IMR-90 (cell line): ENCODE measurements around the gene NFILZ. TPM values are rescaled to one million over a fixed set of nuclear protein-coding genes. Genes with fewer than 3 reads are reported as not detected.

ENCODE experiments used
- ATAC-seq: fragments of 200-7000 bp; cut with Tn5 transposase; 2 replicates; pipeline ENCODE4 v1.9.1; 2020; ENCODE audit warnings: low read depth, mild to moderate bottlenecking, moderate library complexity
- BruUV-seq: library from RNA; stranded (reverse); fragments of 400-500 nt; replicated peaks from 2 replicates; lab custom pipeline; 2021; lab: Mats Ljungman, UMichigan
- CTCF ChIA-PET: fragments of 300-600 bp; formaldehyde crosslinking; extraction: SDS; loops from one replicate; lab custom pipeline; 2021; ENCODE audit warnings: antibody characterized with exemption; lab: Yijun Ruan, JAX
- POLR2A ChIA-PET: fragments of 300-600 bp; sonication (Branson Sonifier 250); formaldehyde crosslinking; loops from one replicate; lab custom pipeline; 2022; ENCODE audit warnings: antibody characterized with exemption; ENCODE audit not compliant: unreplicated experiment; lab: Charles Lee
- DNase-seq: peaks from one replicate; pipeline ENCODE4 v3.0.0; 2013
- H2AFZ ChIP-seq: replicated peaks from 2 replicates; pipeline ENCODE3; 2013; ENCODE audit warnings: low read length, mild to moderate bottlenecking; ENCODE audit not compliant: poor library complexity
- H2AK5ac ChIP-seq: 2 replicates; pipeline ENCODE4 v1.6.1; 2013; ENCODE audit warnings: low read depth, low read length, inconsistent platforms
- H2AK9ac ChIP-seq: replicated peaks from 2 replicates; pipeline ENCODE3; 2013; ENCODE audit warnings: mild to moderate bottlenecking, low read depth, low read length, moderate library complexity; ENCODE audit not compliant: poor library complexity
- H2BK120ac ChIP-seq: 2 replicates; pipeline ENCODE4 v1.6.1; 2013; ENCODE audit warnings: low read depth, low read length, inconsistent platforms
- H2BK15ac ChIP-seq: 3 replicates; pipeline ENCODE4 v1.6.1; 2013; ENCODE audit warnings: low read depth, low read length, inconsistent platforms
- H2BK20ac ChIP-seq: 2 replicates; pipeline ENCODE4 v1.6.1; 2013; ENCODE audit warnings: low read depth, mild to moderate bottlenecking, inconsistent platforms, low read length, moderate library complexity
- H2BK5ac ChIP-seq: 2 replicates; pipeline ENCODE4 v1.6.1; 2013; ENCODE audit warnings: mild to moderate bottlenecking, low read depth, low read length, inconsistent platforms; ENCODE audit not compliant: poor library complexity, severe bottlenecking
- H3K14ac ChIP-seq: replicated peaks from 2 replicates; pipeline ENCODE4 v1.6.1; 2013; ENCODE audit warnings: low read depth, low read length, inconsistent platforms
- H3K18ac ChIP-seq: 2 replicates; pipeline ENCODE4 v1.6.1; 2013; ENCODE audit warnings: low read depth, low read length, control low read depth
- H3K23ac ChIP-seq: 2 replicates; pipeline ENCODE4 v1.6.1; 2013; ENCODE audit warnings: low read depth, low read length, inconsistent platforms
- H3K27ac ChIP-seq: 2 replicates; pipeline ENCODE4 v1.5.1; 2013; ENCODE audit warnings: mild to moderate bottlenecking, control low read depth, low read length; ENCODE audit not compliant: insufficient read depth
- H3K27me3 ChIP-seq: 2 replicates; pipeline ENCODE4 v1.6.1; 2013; ENCODE audit warnings: low read length; ENCODE audit not compliant: control insufficient read depth, insufficient read depth
- H3K36me3 ChIP-seq: 2 replicates; pipeline ENCODE4 v1.6.1; 2013; ENCODE audit warnings: low read length, mixed read lengths; ENCODE audit not compliant: control insufficient read depth, insufficient read depth
- H3K4ac ChIP-seq: 2 replicates; pipeline ENCODE4 v1.6.1; 2013; ENCODE audit warnings: low read depth, low read length, inconsistent platforms
- H3K4me1 ChIP-seq: 2 replicates; pipeline ENCODE4 v1.6.1; 2013; ENCODE audit warnings: low read length, mixed read lengths; ENCODE audit not compliant: control insufficient read depth, insufficient read depth
- H3K4me2 ChIP-seq: 2 replicates; pipeline ENCODE4 v1.6.1; 2013; ENCODE audit warnings: low read depth, mild to moderate bottlenecking, control low read depth, low read length, moderate library complexity
- H3K4me3 ChIP-seq: 2 replicates; pipeline ENCODE4 v1.5.1; 2013; ENCODE audit warnings: low read depth, mild to moderate bottlenecking, control low read depth, low read length, moderate library complexity; ENCODE audit not compliant: insufficient read depth
- H3K56ac ChIP-seq: 2 replicates; pipeline ENCODE4 v1.6.1; 2013; ENCODE audit warnings: low read length, inconsistent platforms; ENCODE audit not compliant: insufficient read depth; ENCODE audit errors: extremely low read depth
- H3K79me1 ChIP-seq, 2 experiments: 2 replicates each; pipeline ENCODE4 v1.6.1; 2013; ENCODE audit warnings: low read length in 2 of 2, inconsistent platforms in 1 of 2, low read depth in 1 of 2
- H3K9ac ChIP-seq: 2 replicates; pipeline ENCODE4 v1.6.1; 2013; ENCODE audit warnings: low read depth, low read length, control low read depth
- H3K9me1 ChIP-seq: 2 replicates; pipeline ENCODE4 v1.6.1; 2013; ENCODE audit warnings: low read length, inconsistent platforms; ENCODE audit not compliant: insufficient read depth
- H3K9me3 ChIP-seq: 2 replicates; pipeline ENCODE4 v1.6.1; 2013; ENCODE audit warnings: low read length; ENCODE audit not compliant: control insufficient read depth, insufficient read depth
- H4K20me1 ChIP-seq: 2 replicates; pipeline ENCODE4 v1.6.1; 2013; ENCODE audit warnings: low read length, inconsistent platforms; ENCODE audit not compliant: insufficient read depth
- H4K5ac ChIP-seq: 2 replicates; pipeline ENCODE4 v1.6.1; 2013; ENCODE audit warnings: mild to moderate bottlenecking, low read depth, low read length, control low read depth
- H4K8ac ChIP-seq, 2 experiments: 2 replicates each; pipeline ENCODE4 v1.6.1; 2013; ENCODE audit warnings: low read depth in 2 of 2, low read length in 2 of 2, control low read depth in 1 of 2, inconsistent platforms in 1 of 2
- H4K91ac ChIP-seq: 2 replicates; pipeline ENCODE4 v1.6.1; 2013; ENCODE audit warnings: low read depth, low read length, inconsistent platforms; ENCODE audit not compliant: insufficient read depth
- RCOR1 ChIP-seq: IDR thresholded peaks from 2 replicates; pipeline ENCODE4 v1.6.1; 2012; ENCODE audit warnings: mild to moderate bottlenecking, low read length, improper control_type of control experiment; ENCODE audit not compliant: insufficient replicate concordance
- WGBS, 2 experiments: methylation state at CpG; one replicate each; pipeline versions ENCODE4 v1.1.5 to v1.1.7; 2013; ENCODE audit warnings: missing lambda C conversion rate in 2 of 2; ENCODE audit not compliant: insufficient read length in 1 of 2; ENCODE audit errors: extremely low coverage in 2 of 2; 5-methylcytosine and 5-hydroxymethylcytosine counted together
- dilution Hi-C: fragments of 300-500 bp; cut with HindIII; formaldehyde crosslinking; loops from one replicate; pipeline ENCODE4 v1.14.3; 2018; ENCODE audit warnings: low sequenced_read_pairs; ENCODE audit not compliant: unreplicated experiment
- in situ Hi-C: fragments of 300-500 bp; cut with MboI; formaldehyde crosslinking; loops from 3 replicates; pipeline ENCODE4 v1.14.3; 2019; ENCODE audit warnings: low sequenced_read_pairs, inconsistent platforms, mixed read lengths
- intact Hi-C: fragments of 100-400 bp; cut with micrococcal nuclease; formaldehyde crosslinking; loops from 2 replicates; pipeline ENCODE4 v1.10.0; 2022
- polyA plus RNA-seq, 3 experiments: library from polyadenylated mRNA; depleted of rRNA; stranded (reverse); fragments of >200 nt; gene quantifications; 2 replicates each; pipeline ENCODE4 v1.2.3, GENCODE V29; 2012; ENCODE audit warnings: low replicate concordance in 1 of 3
- total RNA-seq: library from RNA; depleted of rRNA; stranded (reverse); fragments of >200 nt; gene quantifications from 2 replicates; pipeline ENCODE4 v1.2.3, GENCODE V29; 2012

NFILZ gene
- total and polyA plus RNA-seq, 2 of the 4 experiments (the other 2 are of a cell fraction): not detected

GRCh38 chr19:8664671-8665057 lies 34.2 kb downstream of the NFILZ start:
- Histone ChIP-seq H3K79me1 (no peaks in the 10 kb centered on the region), H4K91ac (no peak overlapping the region), H2BK20ac (no peak overlapping the region), H3K4ac (no peak overlapping the region), H3K23ac (no peak overlapping the region), H2BK120ac (no peak overlapping the region), H4K8ac (no peak overlapping the region), H3K9me1 (no peaks in the 10 kb centered on the region), H3K36me3 (no peaks in the 10 kb centered on the region), H3K4me3 (no peak overlapping the region), H3K4me2 (no peak overlapping the region), H2AK9ac (no peak overlapping the region), H2BK5ac (no peak overlapping the region), H3K27ac (no peak overlapping the region), H4K20me1 (no peaks in the 10 kb centered on the region), H2BK15ac (no peak overlapping the region), H4K5ac (no peak overlapping the region), H2AK5ac (no peak overlapping the region), H2AFZ (no peak overlapping the region), H3K14ac (no peak overlapping the region), H3K4me1 (no peaks in the 10 kb centered on the region), H3K18ac (no peak overlapping the region), H3K9ac (no peak overlapping the region), H3K9me3 (no peaks in the 10 kb centered on the region), H3K27me3 (no peaks in the 10 kb centered on the region), H3K56ac (no peak overlapping the region)
- no CpG with 5 or more reads among the region's 4 CpGs for WGBS, 2 experiments
- no TSS peak for BruUV-seq
- in situ Hi-C loops (loop anchor here (25.0 kb wide), 1 partner anchor 423 kb away; the partner anchor contains the start of gene OR1M1), dilution Hi-C loops (no loop called here), intact Hi-C loops (no loop called here)
- POLR2A ChIA-PET: no interaction called here
- CTCF ChIA-PET: interaction anchor here (0.6 kb wide), 1 partner anchor 25 kb away, joined by 4 read pairs; no protein-coding TSS in a partner anchor
- ATAC-seq: no peak
- no peak for TF ChIP-seq RCOR1
- no peak for DNase-seq
